HG02610 (cell line): Measurements from ENCODE around the gene TP53.
A peak's percentile ranks its signal among the peaks of the same experiment; 100 is the strongest.
"Not testable (repeated sequence)": the region's sequence is repeated elsewhere in the genome, so short reads cannot be mapped to it uniquely, and the experiment has no call there.

Experiments used
- ATAC-seq: cut with Tn5 transposase; IDR thresholded peaks from one replicate; pipeline ENCODE4 v1.9.1; 2021; ENCODE audit warnings: mild to moderate bottlenecking, moderate library complexity; ENCODE audit not compliant: unreplicated experiment

TP53 gene

GRCh38 chr17:7633093-7633492 lies 54.2 kb downstream of the TP53 start:
- ATAC-seq, result no peak

- ATAC-seq, result no peak
Observed at GRCh38 chr17:7632492-7632894, 54.8 kb downstream of the TP53 start.

GRCh38 chr17:7631398-7632380 lies 55.6 kb downstream of the TP53 start:
- no peak for ATAC-seq

GRCh38 chr17:7629939-7630571 lies 57.2 kb downstream of the TP53 start, which contains the start of gene SHBG:
Gene SHBG (plus strand): TSS chr17:7630135. CDS start chr17:7630173, 38 bp downstream.
- no peak for ATAC-seq

GRCh38 chr17:7627250-7628121 lies 59.8 kb downstream of the TP53 start, which contains the start of gene SAT2:
Gene SAT2 (minus strand): TSS chr17:7627821. CDS start chr17:7627635, 186 bp downstream.
- ATAC-seq, result peak; percentile 89

- no peak for ATAC-seq
Observed at GRCh38 chr17:7626956-7627249, 60.4 kb downstream of the TP53 start.

GRCh38 chr17:7626307-7626706 lies 61.0 kb downstream of the TP53 start:
- no peak for ATAC-seq

GRCh38 chr17:7625749-7626148 lies 61.5 kb downstream of the TP53 start:
- not testable (repeated sequence) for ATAC-seq

GRCh38 chr17:7623661-7624060 lies 63.6 kb downstream of the TP53 start:
- ATAC-seq, result no peak

GRCh38 chr17:7620835-7621234 lies 66.5 kb downstream of the TP53 start:
- ATAC-seq, result no peak

GRCh38 chr17:7618608-7619007 lies 68.7 kb downstream of the TP53 start:
- ATAC-seq, result no peak
